DOHH2 (cell line): Measurements from ENCODE around the gene ALKAL2.

Experiments used
- H3F3A ChIP-seq: fragments of 200-600 bp; sonication (generic), shearing (Covaris generic); 2 replicates; pipeline ENCODE4 v1.6.0; 2016; ENCODE audit warnings: antibody characterized with exemption, mild to moderate bottlenecking; ENCODE audit not compliant: control insufficient read depth, insufficient read depth
- H3K27ac ChIP-seq: fragments of 200-600 bp; sonication (generic); 2 replicates; pipeline ENCODE4 v1.5.1; 2014; ENCODE audit warnings: low read depth, mild to moderate bottlenecking, low read length, moderate library complexity
- H3K27me3 ChIP-seq: fragments of 200-600 bp; sonication (generic); 2 replicates; pipeline ENCODE4 v1.6.1; 2014; ENCODE audit warnings: mild to moderate bottlenecking, low read length, mixed read lengths; ENCODE audit not compliant: control insufficient read depth
- H3K36me3 ChIP-seq: fragments of 200-600 bp; sonication (generic); 2 replicates; pipeline ENCODE4 v1.6.1; 2014; ENCODE audit warnings: mild to moderate bottlenecking, low read length, moderate library complexity, mixed read lengths; ENCODE audit not compliant: control insufficient read depth
- H3K4me1 ChIP-seq: fragments of 200-600 bp; sonication (generic); 2 replicates; pipeline ENCODE4 v1.6.1; 2014; ENCODE audit warnings: mild to moderate bottlenecking, low read length, mixed read lengths; ENCODE audit not compliant: control insufficient read depth
- H3K4me2 ChIP-seq: fragments of 200-600 bp; sonication (generic); 2 replicates; pipeline ENCODE4 v1.6.0; 2014; ENCODE audit warnings: mild to moderate bottlenecking, low read length, moderate library complexity
- H3K4me3 ChIP-seq: fragments of 200-600 bp; sonication (generic); 2 replicates; pipeline ENCODE4 v1.5.1; 2014; ENCODE audit warnings: mild to moderate bottlenecking, low read length, mixed read lengths
- H3K79me2 ChIP-seq: fragments of 200-600 bp; sonication (generic); 2 replicates; pipeline ENCODE4 v1.6.1; 2014; ENCODE audit warnings: mild to moderate bottlenecking, low read length, mixed read lengths; ENCODE audit not compliant: control insufficient read depth
- H3K9me2 ChIP-seq: fragments of 200-600 bp; sonication (generic); replicated peaks from 2 replicates; pipeline ENCODE4 v1.6.1; 2014; ENCODE audit warnings: mild to moderate bottlenecking, low read length, mixed read lengths; ENCODE audit not compliant: control insufficient read depth
- H3K9me3 ChIP-seq: fragments of 200-600 bp; sonication (generic); 2 replicates; pipeline ENCODE4 v1.6.1; 2014; ENCODE audit warnings: antibody characterized with exemption, low read length, mixed read lengths; ENCODE audit not compliant: control insufficient read depth, insufficient read depth
- H4K20me1 ChIP-seq: fragments of 200-600 bp; sonication (generic); 2 replicates; pipeline ENCODE4 v1.6.0; 2014; ENCODE audit warnings: low read depth, mild to moderate bottlenecking, antibody characterized with exemption, low read length, moderate library complexity; ENCODE audit not compliant: control insufficient read depth, insufficient read depth
- CTCF ChIP-seq: fragments of 200-600 bp; sonication (generic); IDR thresholded peaks from one replicate; pipeline ENCODE4 v1.5.1; 2014; ENCODE audit warnings: antibody characterized with exemption, mild to moderate bottlenecking, low read depth, low read length; ENCODE audit not compliant: poor library complexity, severe bottlenecking
- EZH2phosphoT487 ChIP-seq: fragments of 200-600 bp; sonication (generic); IDR thresholded peaks from 2 replicates; pipeline ENCODE4 v1.6.1; 2017; ENCODE audit warnings: borderline replicate concordance, mild to moderate bottlenecking, antibody characterized with exemption, low read length, moderate library complexity, mixed read lengths

Gene ALKAL2

DNA sequence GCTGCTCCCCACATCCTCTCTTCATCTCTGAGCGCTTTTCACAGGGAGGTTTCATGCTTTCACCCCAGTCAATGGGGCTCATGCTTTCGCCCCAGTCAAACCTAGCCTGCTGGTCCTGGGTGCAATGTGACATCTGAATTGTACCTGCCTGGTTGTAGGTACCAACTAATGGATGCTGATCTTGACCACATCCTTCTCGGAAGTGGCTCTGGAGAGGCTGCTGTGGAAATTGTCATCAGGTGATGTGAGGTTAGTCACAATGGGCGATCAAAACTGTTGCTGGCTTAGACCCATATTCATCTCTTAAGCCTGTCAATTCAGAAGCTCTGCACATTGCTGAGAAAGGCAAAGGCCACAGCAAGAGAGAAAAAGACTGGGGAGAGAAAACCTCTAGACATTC is 32.7 kb upstream of the ALKAL2 start:
- H3K4me1 ChIP-seq: no peaks in the 10 kb centered on the region
- no peaks in the 10 kb centered on the region for H3K9me2 ChIP-seq
- peaks cover 5% of the 10 kb centered on the region; the same call in 1 of the 2 replicates for H3K9me3 ChIP-seq
- H3K79me2 ChIP-seq: no peaks in the 10 kb centered on the region
- H3F3A ChIP-seq: no peaks in the 10 kb centered on the region
- no peaks in the 10 kb centered on the region for H3K36me3 ChIP-seq
- H4K20me1 ChIP-seq: no peaks in the 10 kb centered on the region
- no peak overlapping the region for H3K4me3 ChIP-seq
- no peak for TF ChIP-seq CTCF
- no peak for TF ChIP-seq EZH2phosphoT487
- H3K27ac ChIP-seq: no peak overlapping the region
- no peak overlapping the region for H3K4me2 ChIP-seq
- no peaks in the 10 kb centered on the region for H3K27me3 ChIP-seq

DNA sequence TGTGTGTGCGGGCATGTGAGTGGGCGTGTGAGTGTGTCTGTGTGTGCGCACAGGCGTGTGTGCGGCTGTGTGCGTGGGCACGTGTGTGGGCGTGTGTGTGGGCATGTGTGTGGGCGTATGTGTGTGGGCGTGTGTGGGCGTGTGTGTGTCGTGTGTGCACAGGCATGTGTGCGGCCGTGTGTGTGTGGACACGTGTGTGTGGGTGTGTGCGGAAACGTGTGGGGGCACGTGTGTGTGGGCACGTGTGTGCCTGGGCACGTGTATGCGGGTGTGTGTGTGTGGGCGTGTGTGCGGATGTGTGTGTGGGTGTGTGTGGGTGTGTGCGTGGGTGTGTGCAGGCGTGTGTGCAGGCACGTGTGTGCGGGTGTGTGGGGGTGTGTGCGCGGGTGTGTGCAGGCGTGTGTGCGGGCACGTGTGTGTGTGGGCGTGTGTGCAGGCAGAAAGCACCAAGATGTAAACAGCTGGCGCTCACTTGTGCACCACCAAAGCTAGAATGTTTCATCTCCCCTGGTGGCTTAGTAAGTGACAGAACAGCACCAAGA is 31.2 kb upstream of the ALKAL2 start:
- Histone ChIP-seq H3K79me2 (no peaks in the 10 kb centered on the region), H3K4me3 (no peak overlapping the region), H3K9me3 (peaks cover 5% of the 10 kb centered on the region; the same call in 1 of the 2 replicates), H4K20me1 (no peaks in the 10 kb centered on the region), H3K4me1 (no peaks in the 10 kb centered on the region), H3K4me2 (no peak overlapping the region), H3K27ac (no peak overlapping the region), H3K9me2 (no peaks in the 10 kb centered on the region), H3F3A (no peaks in the 10 kb centered on the region), H3K27me3 (no peaks in the 10 kb centered on the region), H3K36me3 (no peaks in the 10 kb centered on the region)
- TF ChIP-seq CTCF (no peak), EZH2phosphoT487 (no peak)

DNA sequence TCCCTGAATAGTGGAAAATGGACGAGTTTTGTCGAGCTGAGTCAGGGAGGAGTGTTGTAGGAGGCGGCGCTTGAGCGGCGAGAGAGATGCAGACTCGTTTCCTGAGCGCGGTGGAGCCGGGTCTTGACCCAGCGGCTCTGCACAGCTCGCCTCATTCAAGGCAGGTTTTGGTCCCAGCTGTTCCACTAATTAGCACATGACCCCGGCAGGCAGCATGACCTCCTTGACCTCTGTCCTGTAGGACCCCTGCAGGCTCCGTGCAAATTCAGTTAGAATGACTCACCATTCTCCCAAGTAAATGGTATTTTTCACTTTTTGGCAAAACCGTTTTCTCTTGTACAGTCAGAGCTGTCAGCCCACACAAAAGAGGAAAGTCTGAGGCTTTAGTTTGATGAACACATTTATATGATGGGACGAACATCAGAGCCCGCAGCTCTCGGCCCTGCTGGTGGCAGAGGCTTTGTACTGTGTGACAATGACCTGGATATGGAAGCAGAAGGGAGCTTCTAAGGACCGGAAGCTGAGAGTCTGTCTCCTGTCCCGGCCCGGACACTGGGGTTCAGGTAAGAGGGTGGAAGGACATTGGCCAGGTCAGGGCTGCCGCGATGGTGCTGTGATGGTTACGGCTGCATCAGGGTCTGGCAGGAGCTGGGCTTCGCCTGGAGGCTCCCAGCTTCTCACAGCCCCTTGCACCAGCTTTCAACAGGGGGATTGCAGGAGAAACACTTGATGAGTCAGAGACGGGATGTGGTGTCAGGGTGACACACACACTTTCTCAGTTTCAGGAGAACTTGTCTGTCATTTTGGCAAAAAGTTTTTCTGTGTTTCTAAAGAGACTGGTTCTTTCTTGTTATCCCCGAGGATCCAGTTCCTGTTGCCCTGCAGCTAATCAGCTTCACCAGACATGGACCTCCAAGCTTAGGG is 29.9 kb upstream of the ALKAL2 start:
- no peak overlapping the region for H3K4me3 ChIP-seq
- no peaks in the 10 kb centered on the region for H3F3A ChIP-seq
- H3K4me2 ChIP-seq: no peak overlapping the region
- no peaks in the 10 kb centered on the region for H3K27me3 ChIP-seq
- H4K20me1 ChIP-seq: no peaks in the 10 kb centered on the region
- no peaks in the 10 kb centered on the region for H3K9me2 ChIP-seq
- H3K27ac ChIP-seq: no peak overlapping the region
- no peaks in the 10 kb centered on the region for H3K79me2 ChIP-seq
- TF ChIP-seq EZH2phosphoT487: no peak
- no peak for TF ChIP-seq CTCF
- no peaks in the 10 kb centered on the region for H3K36me3 ChIP-seq
- H3K4me1 ChIP-seq: no peaks in the 10 kb centered on the region
- H3K9me3 ChIP-seq: peaks cover 5% of the 10 kb centered on the region; the same call in 1 of the 2 replicates
